HG03460 (cell line): Measurements from ENCODE around the gene CYCS.
"Not testable (repeated sequence)": the region's sequence is repeated elsewhere in the genome, so short reads cannot be mapped to it uniquely, and the experiment has no call there.

Experiments
- ATAC-seq: cut with Tn5 transposase; IDR thresholded peaks from one replicate; pipeline ENCODE4 v1.9.1; 2021; ENCODE audit not compliant: unreplicated experiment

Gene CYCS

GRCh38 chr7:25118048-25118753 lies 6.9 kb downstream of the CYCS start:
- ATAC-seq, result peak; percentile 20

- ATAC-seq, result peak; percentile 87
These were observed 7.6 kb downstream of the CYCS start for GRCh38 chr7:25117226-25118047.

GRCh38 chr7:25116621-25117020 lies 8.4 kb downstream of the CYCS start:
- ATAC-seq, result no peak

- not testable (repeated sequence) for ATAC-seq
These were observed 14.5 kb downstream of the CYCS start for GRCh38 chr7:25110514-25110913.

- ATAC-seq, result no peak
These were observed 15.8 kb downstream of the CYCS start for GRCh38 chr7:25109276-25109675.

GRCh38 chr7:25105911-25106310 lies 19.1 kb downstream of the CYCS start:
- no peak for ATAC-seq

- ATAC-seq, result no peak
These were observed 21.3 kb downstream of the CYCS start for GRCh38 chr7:25103773-25104172.

GRCh38 chr7:25101817-25102216 lies 23.2 kb downstream of the CYCS start:
- ATAC-seq, result no peak

GRCh38 chr7:25098096-25099046 lies 26.7 kb downstream of the CYCS start:
- ATAC-seq, result peak; percentile 52

- ATAC-seq, result no peak
These were observed 29.3 kb downstream of the CYCS start for GRCh38 chr7:25095516-25096345.

GRCh38 chr7:25093268-25093826 lies 31.7 kb downstream of the CYCS start:
- peak; percentile 61 for ATAC-seq

- ATAC-seq, result no peak
These were observed 33.3 kb downstream of the CYCS start for GRCh38 chr7:25091779-25092178.

GRCh38 chr7:25091176-25091575 lies 33.9 kb downstream of the CYCS start:
- ATAC-seq, result no peak

- ATAC-seq, result no peak
These were observed 34.7 kb downstream of the CYCS start for GRCh38 chr7:25090374-25090773.

- peak; percentile 95 for ATAC-seq
These were observed 37.2 kb downstream of the CYCS start for GRCh38 chr7:25087855-25088254.

GRCh38 chr7:25084821-25085220 lies 40.2 kb downstream of the CYCS start:
- ATAC-seq, result no peak

GRCh38 chr7:25083201-25083600 lies 41.9 kb downstream of the CYCS start:
- ATAC-seq, result no peak

- not testable (repeated sequence) for ATAC-seq
These were observed 43.0 kb downstream of the CYCS start for GRCh38 chr7:25082041-25082440.

- no peak for ATAC-seq
These were observed 48.0 kb downstream of the CYCS start for GRCh38 chr7:25077096-25077495.

- ATAC-seq, result no peak
These were observed 49.6 kb downstream of the CYCS start for GRCh38 chr7:25075459-25075858.
